Ovary (tissue), 3 donors: ENCODE measurements around the gene ATP5MG.

Source experiments
- CTCF ChIP-seq, 3 donors: fragments of 450-650 bp in 2 of 3; fragments of 200-600 bp in 1 of 3; IDR thresholded peaks; one replicate each; pipeline versions ENCODE4 v1.5.1 to v1.8.0; 2016 to 2022; ENCODE audit warnings: antibody characterized with exemption in 3 of 3, mild to moderate bottlenecking in 1 of 3
- POLR2A ChIP-seq: fragments of 450-650 bp; IDR thresholded peaks from one replicate; pipeline ENCODE4 v1.6.1; 2017; ENCODE audit warnings: antibody characterized with exemption, mild to moderate bottlenecking, moderate library complexity
- donor health status: DM: no; HTN: no; CAD: no.

GRCh38 chr11:118396097-118396501, 5.3 kb upstream of the ATP5MG start:
- TF ChIP-seq CTCF (IDR thresholded peaks at IDR 0.05) (no peak), POLR2A (no peak)
